ENCODE results near the gene MAP1LC3C.
A peak's percentile ranks its signal among the peaks of the same experiment; 100 is the strongest.

The MAP1LC3C gene

GRCh38 chr1:241962153-241962552 lies 36.7 kb downstream of the MAP1LC3C start:
- Histone ChIP-seq H3K4me1 (ENCODE audit: control insufficient read depth, insufficient read depth, low read depth, low read length) (peaks cover 1% of the 10 kb centered on the region), H2BK15ac (ENCODE audit: low read depth, poor library complexity, severe bottlenecking) (no peak overlapping the region), H2AK5ac (ENCODE audit: low read length, severe bottlenecking) (no peak overlapping the region), H4K91ac (ENCODE audit: low read length) (no peak overlapping the region), H2BK5ac (ENCODE audit: low read depth, low read length, poor library complexity, severe bottlenecking) (no peak overlapping the region), H3K14ac (ENCODE audit: low read length in 2 of 2) (no peak overlapping the region), H2BK120ac (ENCODE audit: low read depth, low read length) (no peak overlapping the region), H3K9ac (ENCODE audit: low read length) (no peak overlapping the region), H3K18ac (ENCODE audit: low read depth in 1 of 2, low read length in 2 of 2) (no peak overlapping the region), H3K27me3 (ENCODE audit: control insufficient read depth in 1 of 2, insufficient read depth in 1 of 2, low read length in 2 of 2) (no peaks in the 10 kb centered on the region), H3K27ac (ENCODE audit: low read length, poor library complexity, severe bottlenecking) (no peak overlapping the region), H3K4me3 (ENCODE audit: insufficient read depth in 1 of 2, low read depth in 1 of 2, low read length in 2 of 2) (no peak overlapping the region), H3K79me1 (replicated peaks; ENCODE audit: low read length, poor library complexity, severe bottlenecking) (no peaks in the 10 kb centered on the region), H2BK12ac (ENCODE audit: low read length in 2 of 2) (no peak overlapping the region), H2AFZ (ENCODE audit: low read depth, low read length) (no peak overlapping the region), H3K4ac (ENCODE audit: low read depth in 1 of 2, low read length in 2 of 2) (no peak overlapping the region), H3K23ac (ENCODE audit: low read length in 2 of 2) (no peak overlapping the region), H3K9me3 (ENCODE audit: control insufficient read depth, low read length) (no peaks in the 10 kb centered on the region), H4K8ac (ENCODE audit: low read length) (no peak overlapping the region), H3K36me3 (ENCODE audit: control insufficient read depth in 1 of 2, insufficient read depth in 2 of 2, low read depth in 1 of 2, low read length in 2 of 2) (no peaks in the 10 kb centered on the region), H3K4me2 (ENCODE audit: low read length, poor library complexity, severe bottlenecking) (no peak overlapping the region)
- 83% methylated on average over 2 of the region's 2 CpGs for WGBS
- DNase-seq = no peak

GRCh38 chr1:241957692-241958494 lies 41.0 kb downstream of the MAP1LC3C start, which contains the start of gene BECN2:
Gene BECN2, plus strand, starts transcription at chr1:241957767. Its CDS starts 0 bp downstream, at chr1:241957767.
- Histone ChIP-seq H3K9ac (ENCODE audit: low read length) (no peak within 1 kb of the TSS), H2AK5ac (ENCODE audit: low read length, severe bottlenecking) (no peak within 1 kb of the TSS)

GRCh38 chr1:241950390-241950789 lies 48.5 kb downstream of the MAP1LC3C start:
- Histone ChIP-seq H2BK15ac (ENCODE audit: low read depth, poor library complexity, severe bottlenecking) (no peak overlapping the region), H2AK5ac (ENCODE audit: low read length, severe bottlenecking) (no peak overlapping the region), H3K36me3 (ENCODE audit: control insufficient read depth in 1 of 2, insufficient read depth in 2 of 2, low read depth in 1 of 2, low read length in 2 of 2) (no peaks in the 10 kb centered on the region), H3K79me1 (replicated peaks; ENCODE audit: low read length, poor library complexity, severe bottlenecking) (no peaks in the 10 kb centered on the region), H3K23ac (ENCODE audit: low read length in 2 of 2) (no peak overlapping the region), H3K4me1 (ENCODE audit: control insufficient read depth, insufficient read depth, low read depth, low read length) (no peaks in the 10 kb centered on the region), H2BK120ac (ENCODE audit: low read depth, low read length) (no peak overlapping the region), H3K18ac (ENCODE audit: low read depth in 1 of 2, low read length in 2 of 2) (no peak overlapping the region), H4K8ac (ENCODE audit: low read length) (no peak overlapping the region), H3K4ac (ENCODE audit: low read depth in 1 of 2, low read length in 2 of 2) (no peak overlapping the region), H3K14ac (ENCODE audit: low read length in 2 of 2) (no peak overlapping the region), H2AFZ (ENCODE audit: low read depth, low read length) (no peak overlapping the region), H3K27me3 (ENCODE audit: control insufficient read depth in 1 of 2, insufficient read depth in 1 of 2, low read length in 2 of 2) (no peaks in the 10 kb centered on the region), H4K91ac (ENCODE audit: low read length) (no peak overlapping the region), H2BK12ac (ENCODE audit: low read length in 2 of 2) (no peak overlapping the region), H3K9ac (ENCODE audit: low read length) (peak overlapping the region; percentile 45), H3K9me3 (ENCODE audit: control insufficient read depth, low read length) (no peaks in the 10 kb centered on the region), H3K27ac (ENCODE audit: low read length, poor library complexity, severe bottlenecking) (no peak overlapping the region), H3K4me3 (ENCODE audit: insufficient read depth in 1 of 2, low read depth in 1 of 2, low read length in 2 of 2) (no peak overlapping the region), H2BK5ac (ENCODE audit: low read depth, low read length, poor library complexity, severe bottlenecking) (no peak overlapping the region), H3K4me2 (ENCODE audit: low read length, poor library complexity, severe bottlenecking) (no peak overlapping the region)
- DNase-seq = no peak
- WGBS = 87% methylated on average over 4 of the region's 5 CpGs

More at GRCh38 chr1:241957692-241958494, 41.0 kb downstream of the MAP1LC3C start, which contains the start of gene BECN2:
- H3K14ac ChIP-seq (ENCODE audit: low read length in 2 of 2) = no peak within 1 kb of the TSS
- H3K9me3 ChIP-seq (ENCODE audit: control insufficient read depth, low read length) = no peaks in the 10 kb centered on the region
- H4K8ac ChIP-seq (ENCODE audit: low read length) = no peak within 1 kb of the TSS
- WGBS = 88% methylated on average over 33 of the region's 33 CpGs
- H2BK12ac ChIP-seq (ENCODE audit: low read length in 2 of 2) = no peak within 1 kb of the TSS
- H3K27me3 ChIP-seq (ENCODE audit: control insufficient read depth in 1 of 2, insufficient read depth in 1 of 2, low read length in 2 of 2) = no peaks in the 10 kb centered on the region
- no peak within 1 kb of the TSS for H2BK120ac ChIP-seq (ENCODE audit: low read depth, low read length)
- peaks cover 1% of the 10 kb centered on the region for H3K4me1 ChIP-seq (ENCODE audit: control insufficient read depth, insufficient read depth, low read depth, low read length)
- H3K27ac ChIP-seq (ENCODE audit: low read length, poor library complexity, severe bottlenecking) = no peak within 1 kb of the TSS
- no peak within 1 kb of the TSS for H3K18ac ChIP-seq (ENCODE audit: low read depth in 1 of 2, low read length in 2 of 2)
- H3K36me3 ChIP-seq (ENCODE audit: control insufficient read depth in 1 of 2, insufficient read depth in 2 of 2, low read depth in 1 of 2, low read length in 2 of 2) = no peaks in the 10 kb centered on the region
- DNase-seq = no peak
- H2BK15ac ChIP-seq (ENCODE audit: low read depth, poor library complexity, severe bottlenecking) = no peak within 1 kb of the TSS
- no peak within 1 kb of the TSS for H2BK5ac ChIP-seq (ENCODE audit: low read depth, low read length, poor library complexity, severe bottlenecking)
- no peak within 1 kb of the TSS for H3K4ac ChIP-seq (ENCODE audit: low read depth in 1 of 2, low read length in 2 of 2)
- no peak within 1 kb of the TSS for H3K23ac ChIP-seq (ENCODE audit: low read length in 2 of 2)
- H4K91ac ChIP-seq (ENCODE audit: low read length) = no peak within 1 kb of the TSS
- H3K4me3 ChIP-seq (ENCODE audit: insufficient read depth in 1 of 2, low read depth in 1 of 2, low read length in 2 of 2) = no peak within 1 kb of the TSS
- no peak within 1 kb of the TSS for H3K4me2 ChIP-seq (ENCODE audit: low read length, poor library complexity, severe bottlenecking)
- H2AFZ ChIP-seq (ENCODE audit: low read depth, low read length) = no peak within 1 kb of the TSS
- H3K79me1 ChIP-seq (replicated peaks; ENCODE audit: low read length, poor library complexity, severe bottlenecking) = no peaks in the 10 kb centered on the region

GRCh38 chr1:241947354-241947753 lies 51.5 kb downstream of the MAP1LC3C start:
- no peak overlapping the region for H2BK15ac ChIP-seq (ENCODE audit: low read depth, poor library complexity, severe bottlenecking)
- no peak overlapping the region for H3K4ac ChIP-seq (ENCODE audit: low read depth in 1 of 2, low read length in 2 of 2)
- H4K8ac ChIP-seq (ENCODE audit: low read length) = no peak overlapping the region
- no peak overlapping the region for H3K18ac ChIP-seq (ENCODE audit: low read depth in 1 of 2, low read length in 2 of 2)
- no peaks in the 10 kb centered on the region for H3K79me1 ChIP-seq (replicated peaks; ENCODE audit: low read length, poor library complexity, severe bottlenecking)
- no peak overlapping the region for H2BK12ac ChIP-seq (ENCODE audit: low read length in 2 of 2)
- no peak overlapping the region for H2BK5ac ChIP-seq (ENCODE audit: low read depth, low read length, poor library complexity, severe bottlenecking)
- no peaks in the 10 kb centered on the region for H3K36me3 ChIP-seq (ENCODE audit: control insufficient read depth in 1 of 2, insufficient read depth in 2 of 2, low read depth in 1 of 2, low read length in 2 of 2)
- no peak overlapping the region for H2BK120ac ChIP-seq (ENCODE audit: low read depth, low read length)
- H2AFZ ChIP-seq (ENCODE audit: low read depth, low read length) = no peak overlapping the region
- no peak for DNase-seq
- no peak overlapping the region for H3K27ac ChIP-seq (ENCODE audit: low read length, poor library complexity, severe bottlenecking)
- no peak overlapping the region for H3K9ac ChIP-seq (ENCODE audit: low read length)
- H3K4me3 ChIP-seq (ENCODE audit: insufficient read depth in 1 of 2, low read depth in 1 of 2, low read length in 2 of 2) = no peak overlapping the region
- no peak overlapping the region for H3K14ac ChIP-seq (ENCODE audit: low read length in 2 of 2)
- no peak overlapping the region for H4K91ac ChIP-seq (ENCODE audit: low read length)
- H3K4me1 ChIP-seq (ENCODE audit: control insufficient read depth, insufficient read depth, low read depth, low read length) = no peaks in the 10 kb centered on the region
- H3K4me2 ChIP-seq (ENCODE audit: low read length, poor library complexity, severe bottlenecking) = no peak overlapping the region
- WGBS = 82% methylated on average over 6 of the region's 6 CpGs
- H2AK5ac ChIP-seq (ENCODE audit: low read length, severe bottlenecking) = no peak overlapping the region
- H3K23ac ChIP-seq (ENCODE audit: low read length in 2 of 2) = no peak overlapping the region
- H3K9me3 ChIP-seq (ENCODE audit: control insufficient read depth, low read length) = no peaks in the 10 kb centered on the region
- H3K27me3 ChIP-seq (ENCODE audit: control insufficient read depth in 1 of 2, insufficient read depth in 1 of 2, low read length in 2 of 2) = no peaks in the 10 kb centered on the region
